ENCODE measurements around the gene PDE6A. TPM values are rescaled to one million over a fixed set of nuclear protein-coding genes. Genes with fewer than 3 reads are reported as not detected.

Gene PDE6A
- total RNA-seq, 1 donor from 2014 or later: not detected

GRCh38 chr5:149930749-149931574 lies 13.6 kb downstream of the PDE6A start:
- FAIRE-seq: no peak
- no peak for DNase-seq (ENCODE audit: low spot score in 2 of 2)

GRCh38 chr5:149930043-149930748 lies 14.4 kb downstream of the PDE6A start:
- FAIRE-seq: no peak
- no peak for DNase-seq (ENCODE audit: low spot score in 2 of 2)

GRCh38 chr5:149924486-149924885 lies 20.1 kb downstream of the PDE6A start:
- FAIRE-seq (no peak), DNase-seq (ENCODE audit: low spot score in 2 of 2) (no peak)

- FAIRE-seq (no peak), DNase-seq (ENCODE audit: low spot score in 2 of 2) (no peak)
These were observed 21.6 kb downstream of the PDE6A start for GRCh38 chr5:149922950-149923349.

GRCh38 chr5:149921597-149921996 lies 23.0 kb downstream of the PDE6A start:
- no peak for FAIRE-seq
- no peak for DNase-seq (ENCODE audit: low spot score in 2 of 2)

GRCh38 chr5:149917073-149917676 lies 27.4 kb downstream of the PDE6A start:
- no peak for FAIRE-seq
- DNase-seq (ENCODE audit: low spot score in 2 of 2): no peak

GRCh38 chr5:149916334-149917072 lies 28.1 kb downstream of the PDE6A start:
- DNase-seq (ENCODE audit: low spot score in 2 of 2) (no peak), FAIRE-seq (no peak)

- no peak for DNase-seq (ENCODE audit: low spot score in 2 of 2)
- no peak for FAIRE-seq
These were observed 29.0 kb downstream of the PDE6A start for GRCh38 chr5:149915392-149916260.

GRCh38 chr5:149913436-149914419 lies 30.9 kb downstream of the PDE6A start:
- DNase-seq (ENCODE audit: low spot score in 2 of 2): no peak
- no peak for FAIRE-seq

GRCh38 chr5:149912226-149912871 lies 32.2 kb downstream of the PDE6A start:
- FAIRE-seq (no peak), DNase-seq (ENCODE audit: low spot score in 2 of 2) (no peak)

GRCh38 chr5:149911031-149911430 lies 33.6 kb downstream of the PDE6A start:
- FAIRE-seq (no peak), DNase-seq (ENCODE audit: low spot score in 2 of 2) (no peak)

- DNase-seq (ENCODE audit: low spot score in 2 of 2) (no peak), FAIRE-seq (no peak)
These were observed 36.8 kb downstream of the PDE6A start for GRCh38 chr5:149907828-149908227.

GRCh38 chr5:149904977-149905376 lies 39.6 kb downstream of the PDE6A start:
- DNase-seq (ENCODE audit: low spot score in 2 of 2): no peak
- FAIRE-seq: no peak

GRCh38 chr5:149904293-149904886 lies 40.2 kb downstream of the PDE6A start:
- DNase-seq (ENCODE audit: low spot score in 2 of 2) (no peak), FAIRE-seq (no peak)

- DNase-seq (ENCODE audit: low spot score in 2 of 2): no peak
- FAIRE-seq: no peak
These were observed 41.2 kb downstream of the PDE6A start for GRCh38 chr5:149903404-149903803.

- FAIRE-seq (no peak), DNase-seq (ENCODE audit: low spot score in 2 of 2) (no peak)
These were observed 42.4 kb downstream of the PDE6A start for GRCh38 chr5:149902177-149902576.

- FAIRE-seq (no peak), DNase-seq (ENCODE audit: low spot score in 2 of 2) (no peak)
These were observed 43.1 kb downstream of the PDE6A start for GRCh38 chr5:149901511-149901910.

- DNase-seq (ENCODE audit: low spot score in 2 of 2): no peak
- FAIRE-seq: no peak
These were observed 44.2 kb downstream of the PDE6A start for GRCh38 chr5:149900390-149900789.

Data from frontal cortex (tissue), 4 donors.